Loucy (cell line): ENCODE results near the gene UBTD2.
A peak's percentile ranks its signal among the peaks of the same experiment; 100 is the strongest.

ENCODE experiments used
- H2AFZ ChIP-seq: fragments of 200-600 bp; sonication (generic); 2 replicates; pipeline ENCODE4 v1.6.0; 2016; ENCODE audit warnings: antibody characterized with exemption, mild to moderate bottlenecking, low read length, moderate library complexity
- H3F3A ChIP-seq: fragments of 200-600 bp; 2 replicates; pipeline ENCODE4 v1.6.0; 2016; ENCODE audit warnings: antibody characterized with exemption, low read depth, mild to moderate bottlenecking
- H3K27me3 ChIP-seq: fragments of 200-600 bp; sonication (generic); 2 replicates; pipeline ENCODE4 v1.6.1; 2014; ENCODE audit warnings: low read length, mild to moderate bottlenecking; ENCODE audit not compliant: insufficient read depth, poor library complexity, severe bottlenecking
- H3K36me3 ChIP-seq: fragments of 200-600 bp; sonication (generic); 2 replicates; pipeline ENCODE4 v1.6.1; 2016; ENCODE audit warnings: low read length; ENCODE audit not compliant: insufficient read depth
- H3K4me1 ChIP-seq: fragments of 200-600 bp; sonication (generic); 2 replicates; pipeline ENCODE4 v1.5.1; 2014; ENCODE audit warnings: low read length, mild to moderate bottlenecking; ENCODE audit not compliant: insufficient read depth, poor library complexity, severe bottlenecking
- H3K4me2 ChIP-seq: fragments of 200-600 bp; sonication (generic); 2 replicates; pipeline ENCODE4 v1.6.0; 2014; ENCODE audit warnings: antibody characterized with exemption, low read length, low read depth, mild to moderate bottlenecking; ENCODE audit not compliant: poor library complexity, severe bottlenecking
- H3K4me3 ChIP-seq: fragments of 200-600 bp; sonication (generic); 2 replicates; pipeline ENCODE4 v1.5.1; 2014; ENCODE audit warnings: low read length, mild to moderate bottlenecking, mixed read lengths; ENCODE audit not compliant: poor library complexity, severe bottlenecking
- H3K79me2 ChIP-seq: fragments of 200-600 bp; sonication (generic); 2 replicates; pipeline ENCODE4 v1.6.1; 2014; ENCODE audit warnings: low read length; ENCODE audit not compliant: insufficient read depth
- H3K9ac ChIP-seq: fragments of 200-600 bp; sonication (generic); 2 replicates; pipeline ENCODE4 v1.6.0; 2014; ENCODE audit warnings: mild to moderate bottlenecking, low read depth, low read length, moderate library complexity; ENCODE audit not compliant: poor library complexity, severe bottlenecking
- H3K9me2 ChIP-seq: fragments of 200-600 bp; sonication (generic); replicated peaks from 2 replicates; pipeline ENCODE4 v1.6.1; 2016; ENCODE audit warnings: low read depth, low read length, mixed read lengths
- H3K9me3 ChIP-seq: fragments of 200-600 bp; sonication (generic); 2 replicates; pipeline ENCODE4 v1.6.1; 2014; ENCODE audit warnings: mild to moderate bottlenecking, antibody characterized with exemption, low read length, low read depth; ENCODE audit not compliant: insufficient read depth
- H4K20me1 ChIP-seq: fragments of 200-600 bp; sonication (generic); 2 replicates; pipeline ENCODE4 v1.6.0; 2014; ENCODE audit warnings: antibody characterized with exemption, low read length, mild to moderate bottlenecking; ENCODE audit not compliant: insufficient read depth, poor library complexity, severe bottlenecking
- CTCF ChIP-seq: fragments of 200-600 bp; sonication (generic); conservative IDR thresholded peaks from 2 replicates; pipeline ENCODE4 v1.5.1; 2014; ENCODE audit warnings: mild to moderate bottlenecking, antibody characterized with exemption, low read length
- EZH2phosphoT487 ChIP-seq: fragments of 200-600 bp; IDR thresholded peaks from 2 replicates; pipeline ENCODE4 v1.6.1; 2018; ENCODE audit warnings: antibody characterized with exemption, mild to moderate bottlenecking, moderate library complexity, borderline replicate concordance

UBTD2 gene

GRCh38 chr5:172186114-172186695 is 97.4 kb downstream of the UBTD2 start:
- H3K4me3 ChIP-seq, result peak overlapping the region; percentile 99
- peak overlapping the region; percentile 94 for H3K4me2 ChIP-seq
- H3K36me3 ChIP-seq, result no peaks in the 10 kb centered on the region
- H3K9me2 ChIP-seq, result no peaks in the 10 kb centered on the region
- peaks cover 12% of the 10 kb centered on the region for H3K4me1 ChIP-seq
- H2AFZ ChIP-seq, result no peak overlapping the region
- TF ChIP-seq EZH2phosphoT487, result no peak
- TF ChIP-seq CTCF, result no peak
- H3F3A ChIP-seq, result no peaks in the 10 kb centered on the region
- peaks cover 67% of the 10 kb centered on the region for H3K79me2 ChIP-seq
- H3K9me3 ChIP-seq, result no peaks in the 10 kb centered on the region
- peaks cover 28% of the 10 kb centered on the region for H4K20me1 ChIP-seq
- H3K9ac ChIP-seq, result peak overlapping the region; percentile 86
- no peaks in the 10 kb centered on the region for H3K27me3 ChIP-seq

GRCh38 chr5:172185096-172185461 is 98.5 kb downstream of the UBTD2 start:
- H3K36me3 ChIP-seq, result no peaks in the 10 kb centered on the region
- peak overlapping the region; percentile 86 for H3K9ac ChIP-seq
- no peak overlapping the region for H2AFZ ChIP-seq
- peak overlapping the region; percentile 94 for H3K4me2 ChIP-seq
- no peaks in the 10 kb centered on the region for H3F3A ChIP-seq
- H3K79me2 ChIP-seq, result peaks cover 77% of the 10 kb centered on the region
- H4K20me1 ChIP-seq, result peaks cover 28% of the 10 kb centered on the region
- H3K9me3 ChIP-seq, result no peaks in the 10 kb centered on the region
- H3K4me3 ChIP-seq, result peak overlapping the region; percentile 99
- no peaks in the 10 kb centered on the region for H3K27me3 ChIP-seq
- H3K4me1 ChIP-seq, result peaks cover 19% of the 10 kb centered on the region
- TF ChIP-seq EZH2phosphoT487 (no peak), CTCF (no peak)
- no peaks in the 10 kb centered on the region for H3K9me2 ChIP-seq

GRCh38 chr5:172183881-172184280 is 99.7 kb downstream of the UBTD2 start:
- peak overlapping the region; percentile 94 for H3K4me2 ChIP-seq
- no peak overlapping the region for H2AFZ ChIP-seq
- H3K9ac ChIP-seq, result peak overlapping the region; percentile 86
- no peaks in the 10 kb centered on the region for H3K9me2 ChIP-seq
- peaks cover 29% of the 10 kb centered on the region for H3K4me1 ChIP-seq
- peak overlapping the region; percentile 99 for H3K4me3 ChIP-seq
- H3K27me3 ChIP-seq, result no peaks in the 10 kb centered on the region
- no peaks in the 10 kb centered on the region for H3K9me3 ChIP-seq
- no peaks in the 10 kb centered on the region for H3K36me3 ChIP-seq
- no peaks in the 10 kb centered on the region for H3F3A ChIP-seq
- H4K20me1 ChIP-seq, result peaks cover 28% of the 10 kb centered on the region
- no peak for TF ChIP-seq CTCF
- no peak for TF ChIP-seq EZH2phosphoT487
- peaks cover 89% of the 10 kb centered on the region for H3K79me2 ChIP-seq
